GM23338 (cell line): Measurements from ENCODE around the gene GLOD4. TPM values are rescaled to one million over a fixed set of nuclear protein-coding genes. Genes with fewer than 3 reads are reported as not detected.
"Not testable (repeated sequence)": the region's sequence is repeated elsewhere in the genome, so short reads cannot be mapped to it uniquely, and the experiment has no call there.

ENCODE experiments used
- ATAC-seq: fragments of 200-7000 bp; cut with Tn5 transposase; 3 replicates; pipeline ENCODE4 v1.9.1; 2020
- DNase-seq: peaks from one replicate; pipeline ENCODE4 v3.0.0-alpha.2; 2015; ENCODE audit warnings: low spot score
- H2AFZ ChIP-seq: fragments of 200-600 bp; sonication (generic); 2 replicates; pipeline ENCODE4 v1.8.0; 2016; ENCODE audit warnings: antibody characterized with exemption, mild to moderate bottlenecking, moderate library complexity
- H3F3A ChIP-seq: fragments of 200-600 bp; sonication (generic); replicated peaks from 2 replicates; pipeline ENCODE4 v1.8.0; 2017; ENCODE audit warnings: antibody characterized with exemption, mixed run types, low read depth
- H3K27ac ChIP-seq: fragments of 200-600 bp; sonication (generic); 2 replicates; pipeline ENCODE4 v1.6.1; 2016; ENCODE audit warnings: low read depth
- H3K27me3 ChIP-seq: fragments of 200-600 bp; sonication (generic); 2 replicates; pipeline ENCODE4 v1.8.0; 2016; ENCODE audit warnings: mild to moderate bottlenecking, mixed run types, moderate library complexity; ENCODE audit not compliant: insufficient read depth
- H3K36me3 ChIP-seq: fragments of 200-600 bp; sonication (generic); 2 replicates; pipeline ENCODE4 v1.8.0; 2016; ENCODE audit warnings: mild to moderate bottlenecking; ENCODE audit not compliant: insufficient read depth
- H3K4me1 ChIP-seq: fragments of 200-600 bp; sonication (generic); 2 replicates; pipeline ENCODE4 v1.8.0; 2016; ENCODE audit warnings: mild to moderate bottlenecking, moderate library complexity; ENCODE audit not compliant: insufficient read depth
- H3K4me2 ChIP-seq: fragments of 200-600 bp; sonication (generic); 2 replicates; pipeline ENCODE4 v1.7.1; 2017; ENCODE audit warnings: mixed run types
- H3K4me3 ChIP-seq: fragments of 200-600 bp; sonication (generic); 2 replicates; pipeline ENCODE4 v1.6.1; 2016; ENCODE audit warnings: mixed run types
- H3K79me2 ChIP-seq: fragments of 200-600 bp; sonication (generic); replicated peaks from 2 replicates; pipeline ENCODE4 v1.8.0; 2017; ENCODE audit warnings: mild to moderate bottlenecking; ENCODE audit not compliant: insufficient read depth
- H3K9me2 ChIP-seq: fragments of 200-600 bp; sonication (generic); 2 replicates; pipeline ENCODE4 v1.8.0; 2017; ENCODE audit not compliant: insufficient read depth
- H4K20me1 ChIP-seq: fragments of 200-600 bp; sonication (generic); replicated peaks from 2 replicates; pipeline ENCODE4 v1.8.0; 2017; ENCODE audit warnings: mild to moderate bottlenecking; ENCODE audit not compliant: insufficient read depth
- H3K27ac Mint-ChIP-seq: 2 replicates; pipeline ENCODE4 v1.8.0; 2020; ENCODE audit warnings: inconsistent platforms, mild to moderate bottlenecking, moderate library complexity, mixed read lengths
- H3K27me3 Mint-ChIP-seq: 3 replicates; pipeline ENCODE4 v1.8.0; 2022; ENCODE audit warnings: low read depth, mild to moderate bottlenecking, moderate library complexity, mixed read lengths, inconsistent platforms; ENCODE audit not compliant: insufficient read depth, poor library complexity
- H3K36me3 Mint-ChIP-seq: 3 replicates; pipeline ENCODE4 v1.8.0; 2021; ENCODE audit warnings: low read depth, mild to moderate bottlenecking, inconsistent platforms, moderate library complexity, mixed read lengths
- H3K4me1 Mint-ChIP-seq: 3 replicates; pipeline ENCODE4 v1.8.0; 2020; ENCODE audit warnings: mild to moderate bottlenecking, inconsistent platforms, mixed read lengths
- H3K4me3 Mint-ChIP-seq: 3 replicates; pipeline ENCODE4 v1.8.0; 2021; ENCODE audit warnings: moderate library complexity, mild to moderate bottlenecking, inconsistent platforms, mixed read lengths
- H3K9me3 Mint-ChIP-seq: 3 replicates; pipeline ENCODE4 v1.8.0; 2020; ENCODE audit warnings: moderate library complexity, mild to moderate bottlenecking, inconsistent platforms, mixed read lengths
- CTCF ChIP-seq, 2 experiments: fragments of 200-600 bp in 1 of 2; sonication (generic) in 1 of 2; conservative IDR thresholded peaks; 2 replicates each; pipeline versions ENCODE4 v1.5.1 to v1.6.1; 2016 to 2017; ENCODE audit warnings: antibody characterized with exemption in 2 of 2, low read depth in 2 of 2, mild to moderate bottlenecking in 2 of 2, moderate library complexity in 1 of 2
- EZH2 ChIP-seq: fragments of 200-600 bp; sonication (generic); IDR thresholded peaks from one replicate; pipeline ENCODE4 v1.8.0; 2017; ENCODE audit warnings: antibody characterized with exemption, mild to moderate bottlenecking, low read depth; ENCODE audit not compliant: unreplicated experiment
- EZH2phosphoT487 ChIP-seq: fragments of 200-600 bp; sonication (generic); IDR thresholded peaks from one replicate; pipeline ENCODE4 v1.8.1; 2018; ENCODE audit warnings: antibody characterized with exemption; ENCODE audit not compliant: unreplicated experiment
- JUNB ChIP-seq: IDR thresholded peaks from one replicate; pipeline ENCODE4 v1.6.1; 2016; ENCODE audit warnings: antibody characterized with exemption; ENCODE audit not compliant: unreplicated experiment
- POLR2AphosphoS5 ChIP-seq: IDR thresholded peaks from 2 replicates; pipeline ENCODE4 v1.6.1; 2016; ENCODE audit warnings: antibody characterized with exemption, low read depth
- REST ChIP-seq: IDR thresholded peaks from one replicate; pipeline ENCODE4 v1.6.1; 2018; ENCODE audit warnings: antibody characterized with exemption; ENCODE audit not compliant: unreplicated experiment
- STAT1 ChIP-seq: IDR thresholded peaks from one replicate; pipeline ENCODE4 v1.6.1; 2016; ENCODE audit warnings: antibody characterized with exemption; ENCODE audit not compliant: unreplicated experiment
- polyA plus RNA-seq: library from polyadenylated mRNA; unstranded; fragments of >200 nt; fragmentation: Nextera tagmentation; extraction: Ambion mirVana; gene quantifications from 2 replicates; pipeline ENCODE4 v1.2.1, GENCODE V29; 2016
- total RNA-seq: library from RNA; depleted of rRNA; stranded (reverse); fragments of >200 nt; shearing (Covaris generic); gene quantifications from 2 replicates; pipeline ENCODE4 v1.2.3, GENCODE V29; 2014

Gene GLOD4
- total and polyA plus RNA-seq, 2 experiments from 2014 or later = 120 to 122 TPM

GRCh38 chr17:749359-749758, 32.7 kb downstream of the GLOD4 start:
- Mint-ChIP-seq H3K27me3 (peaks cover 23% of the 10 kb centered on the region), H3K36me3 (peaks cover 74% of the 10 kb centered on the region), H3K4me1 (peaks cover 11% of the 10 kb centered on the region), H3K9me3 (peaks cover 42% of the 10 kb centered on the region)
- not testable (repeated sequence) for H3K9me2 ChIP-seq, H4K20me1 ChIP-seq, ATAC-seq, H2AFZ ChIP-seq, H3K4me1 ChIP-seq, H3K27me3 ChIP-seq, H3K4me3 Mint-ChIP-seq, H3K27ac Mint-ChIP-seq, H3K27ac ChIP-seq, DNase-seq, H3K4me3 ChIP-seq, H3F3A ChIP-seq, H3K4me2 ChIP-seq
- Histone ChIP-seq H3K79me2 (peaks cover 38% of the 10 kb centered on the region), H3K36me3 (peaks cover 31% of the 10 kb centered on the region; the same call in 1 of the 2 replicates)

- Mint-ChIP-seq H3K9me3 (peaks cover 42% of the 10 kb centered on the region), H3K4me1 (peaks cover 11% of the 10 kb centered on the region), H3K27me3 (peaks cover 18% of the 10 kb centered on the region), H3K36me3 (peaks cover 82% of the 10 kb centered on the region)
- H3K27me3 ChIP-seq, H3K4me3 Mint-ChIP-seq, H3K9me2 ChIP-seq, H3K4me3 ChIP-seq, DNase-seq, H2AFZ ChIP-seq, H3K4me2 ChIP-seq, ATAC-seq, H3F3A ChIP-seq, H3K4me1 ChIP-seq, H3K27ac ChIP-seq, H4K20me1 ChIP-seq, H3K27ac Mint-ChIP-seq: not testable (repeated sequence)
- peaks cover 38% of the 10 kb centered on the region for H3K79me2 ChIP-seq
- H3K36me3 ChIP-seq = peaks cover 37% of the 10 kb centered on the region; the same call in 1 of the 2 replicates
Observed at GRCh38 chr17:748604-749003, 33.5 kb downstream of the GLOD4 start.

- peaks cover 11% of the 10 kb centered on the region for H3K4me1 Mint-ChIP-seq
- Histone ChIP-seq H2AFZ (no peak overlapping the region), H3K4me3 (no peak overlapping the region), H3K36me3 (peaks cover 45% of the 10 kb centered on the region), H3K27me3 (no peaks in the 10 kb centered on the region), H3K27ac (no peak overlapping the region), H3K9me2 (no peaks in the 10 kb centered on the region), H3K4me2 (no peak overlapping the region), H3K4me1 (peaks cover 6% of the 10 kb centered on the region; the same call in 1 of the 2 replicates), H4K20me1 (peaks cover 12% of the 10 kb centered on the region), H3K79me2 (peaks cover 38% of the 10 kb centered on the region), H3F3A (0 out of 2 replicates have a peak, but pooled peaks cover 14% of the 10 kb centered on the region)
- no peak for TF ChIP-seq POLR2AphosphoS5
- no peak for DNase-seq
- H3K36me3 Mint-ChIP-seq = peaks cover 90% of the 10 kb centered on the region
- no peak overlapping the region for H3K4me3 Mint-ChIP-seq
- peaks cover 12% of the 10 kb centered on the region for H3K27me3 Mint-ChIP-seq
- ATAC-seq = no peak
- H3K9me3 Mint-ChIP-seq = peaks cover 31% of the 10 kb centered on the region
- no peak overlapping the region for H3K27ac Mint-ChIP-seq
Observed at GRCh38 chr17:746783-747629, 35.1 kb downstream of the GLOD4 start.

GRCh38 chr17:746181-746580, 35.9 kb downstream of the GLOD4 start:
- TF ChIP-seq EZH2 (no peak), JUNB (no peak), CTCF (conservative IDR thresholded peaks at IDR 0.05; ENCODE audit: low read depth in 2 of 2) (no peak), STAT1 (no peak), REST (no peak), POLR2AphosphoS5 (no peak), EZH2phosphoT487 (no peak)
- Histone ChIP-seq H3K27me3 (no peaks in the 10 kb centered on the region), H3K9me2 (no peaks in the 10 kb centered on the region), H3K27ac (no peak overlapping the region), H3K4me2 (no peak overlapping the region), H3K4me3 (no peak overlapping the region), H2AFZ (no peak overlapping the region), H3K36me3 (peaks cover 50% of the 10 kb centered on the region), H3K79me2 (peaks cover 32% of the 10 kb centered on the region), H4K20me1 (peaks cover 12% of the 10 kb centered on the region), H3K4me1 (peaks cover 6% of the 10 kb centered on the region; the same call in 1 of the 2 replicates), H3F3A (0 out of 2 replicates have a peak, but pooled peaks cover 18% of the 10 kb centered on the region)
- Mint-ChIP-seq H3K36me3 (peaks cover 95% of the 10 kb centered on the region), H3K9me3 (peaks cover 31% of the 10 kb centered on the region), H3K4me3 (no peak overlapping the region), H3K4me1 (peaks cover 9% of the 10 kb centered on the region), H3K27me3 (peaks cover 9% of the 10 kb centered on the region), H3K27ac (no peak overlapping the region)
- DNase-seq = no peak
- ATAC-seq = no peak
